SU-DHL-6 (cell line): ENCODE results near the gene KCNN1.
"Not testable (repeated sequence)": the region's sequence is repeated elsewhere in the genome, so short reads cannot be mapped to it uniquely, and the experiment has no call there.

Experiments
- EZH2phosphoT487 ChIP-seq: fragments of 200-600 bp; sonication (generic), shearing (Covaris generic); conservative IDR thresholded peaks from 2 replicates; pipeline ENCODE4 v1.6.1; 2018; ENCODE audit warnings: mild to moderate bottlenecking, antibody characterized with exemption, low read length, moderate library complexity, mixed read lengths
- TF ChIP-seq, protein P1 (sequence below): fragments of 200-600 bp; sonication (generic); IDR thresholded peaks from one replicate; pipeline ENCODE4 v1.5.1; 2017; ENCODE audit warnings: antibody characterized with exemption, mild to moderate bottlenecking, low read length, moderate library complexity; ENCODE audit not compliant: insufficient read depth, poor library complexity, severe bottlenecking

DNA sequence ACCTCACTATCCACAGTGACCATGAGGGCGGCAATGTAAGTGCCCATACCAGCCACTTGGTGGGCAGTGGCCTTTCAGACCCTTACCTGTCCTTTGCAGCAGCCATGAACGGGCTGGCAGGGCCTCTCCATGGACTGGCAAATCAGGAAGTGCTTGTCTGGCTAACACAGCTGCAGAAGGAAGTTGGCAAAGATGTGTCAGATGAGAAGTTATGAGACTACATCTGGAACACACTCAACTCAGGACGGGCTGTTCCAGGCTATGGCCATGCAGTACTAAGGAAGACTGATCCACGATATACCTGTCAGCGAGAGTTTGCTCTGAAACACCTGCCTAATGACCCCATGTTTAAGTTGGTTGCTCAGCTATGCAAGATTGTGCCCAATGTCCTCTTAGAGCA lies 64.5 kb downstream of the KCNN1 start:
- TF ChIP-seq, protein P1, sequence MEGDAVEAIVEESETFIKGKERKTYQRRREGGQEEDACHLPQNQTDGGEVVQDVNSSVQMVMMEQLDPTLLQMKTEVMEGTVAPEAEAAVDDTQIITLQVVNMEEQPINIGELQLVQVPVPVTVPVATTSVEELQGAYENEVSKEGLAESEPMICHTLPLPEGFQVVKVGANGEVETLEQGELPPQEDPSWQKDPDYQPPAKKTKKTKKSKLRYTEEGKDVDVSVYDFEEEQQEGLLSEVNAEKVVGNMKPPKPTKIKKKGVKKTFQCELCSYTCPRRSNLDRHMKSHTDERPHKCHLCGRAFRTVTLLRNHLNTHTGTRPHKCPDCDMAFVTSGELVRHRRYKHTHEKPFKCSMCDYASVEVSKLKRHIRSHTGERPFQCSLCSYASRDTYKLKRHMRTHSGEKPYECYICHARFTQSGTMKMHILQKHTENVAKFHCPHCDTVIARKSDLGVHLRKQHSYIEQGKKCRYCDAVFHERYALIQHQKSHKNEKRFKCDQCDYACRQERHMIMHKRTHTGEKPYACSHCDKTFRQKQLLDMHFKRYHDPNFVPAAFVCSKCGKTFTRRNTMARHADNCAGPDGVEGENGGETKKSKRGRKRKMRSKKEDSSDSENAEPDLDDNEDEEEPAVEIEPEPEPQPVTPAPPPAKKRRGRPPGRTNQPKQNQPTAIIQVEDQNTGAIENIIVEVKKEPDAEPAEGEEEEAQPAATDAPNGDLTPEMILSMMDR = not testable (repeated sequence)
- not testable (repeated sequence) for TF ChIP-seq EZH2phosphoT487
